ENCODE measurements around the gene TMEM50B. TPM values are rescaled to one million over a fixed set of nuclear protein-coding genes. Genes with fewer than 3 reads are reported as not detected.
A peak's percentile ranks its signal among the peaks of the same experiment; 100 is the strongest.

TMEM50B gene
- total and polyA plus RNA-seq, 2 of the 8 experiments (the other 6 are each of a cell fraction or from before 2014, with no cell fraction given), result 16.8 to 20.5 TPM

DNA sequence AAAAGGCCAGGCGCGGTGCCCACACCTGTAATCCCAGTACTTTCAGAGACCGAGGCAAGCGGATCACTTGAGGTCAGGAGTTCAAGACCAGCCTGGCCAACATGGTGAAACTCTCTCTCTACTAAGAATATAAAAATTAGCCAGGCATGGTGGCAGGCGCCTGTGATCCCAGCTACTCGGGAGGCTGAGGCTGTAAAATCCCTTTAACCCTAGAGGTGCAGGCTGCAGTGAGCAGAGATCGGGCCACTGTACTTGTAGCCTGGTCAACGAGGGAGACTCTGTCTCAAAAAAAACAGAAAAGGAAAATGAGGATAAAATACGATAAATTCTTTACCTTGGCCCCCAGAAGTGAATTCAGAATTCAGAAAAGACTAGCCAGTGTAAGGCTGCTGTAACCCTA is 1.6 kb downstream of the TMEM50B start:
- Histone ChIP-seq H4K5ac (ENCODE audit: insufficient read length, low read depth, low read length) (no peak overlapping the region), H2AK5ac (ENCODE audit: low read depth, low read length) (no peak overlapping the region), H3K79me1 (ENCODE audit: low read depth, low read length) (no peaks in the 10 kb centered on the region), H2BK20ac (ENCODE audit: low read length) (no peak overlapping the region), H3K9me3 (ENCODE audit: insufficient read depth in 2 of 2, low read depth in 1 of 2, low read length in 1 of 2) (no peaks in the 10 kb centered on the region), H2BK120ac (replicated peaks; ENCODE audit: low read depth, low read length) (no peak overlapping the region), H3K18ac (ENCODE audit: extremely low read depth, low read length) (no peak overlapping the region), H3K4me3 (ENCODE audit: extremely low read depth in 1 of 4, insufficient read depth in 2 of 4, low read depth in 3 of 4, low read length in 4 of 4) (peak overlapping the region; percentile 32 to 87 (median 76); a peak in 6 of 8 replicates), H2AFZ (ENCODE audit: low read length) (no peak overlapping the region), H3K56ac (replicated peaks; ENCODE audit: insufficient read length, low read depth, low read length) (no peak overlapping the region), H3K36me3 (ENCODE audit: control insufficient read depth in 2 of 4, insufficient read depth in 4 of 4, low read length in 3 of 4) (no peaks in the 10 kb centered on the region), H4K91ac (replicated peaks; ENCODE audit: insufficient read length, low read length) (no peak overlapping the region), H3K4me2 (ENCODE audit: insufficient read depth in 1 of 2, low read depth in 2 of 2, low read length in 2 of 2) (peak overlapping the region; percentile 77 to 95), H3K27me3 (replicated peaks in 1 of 4; ENCODE audit: control insufficient read depth in 3 of 4, extremely low read depth in 1 of 4, insufficient read depth in 3 of 4, low read length in 3 of 4) (no peaks in the 10 kb centered on the region), H4K20me1 (replicated peaks in 1 of 2; ENCODE audit: control insufficient read depth in 1 of 2, insufficient read depth in 2 of 2, low read length in 2 of 2) (peaks cover 2% of the 10 kb centered on the region in 2 experiments), H2BK15ac (ENCODE audit: low read length) (no peak overlapping the region), H3K14ac (ENCODE audit: insufficient read length) (no peak overlapping the region), H2BK12ac (ENCODE audit: low read depth, low read length) (no peak overlapping the region), H3K9ac (replicated peaks in 1 of 4; ENCODE audit: extremely low read depth in 1 of 4, low read depth in 3 of 4, low read length in 3 of 4) (peak overlapping the region in 1 of 4 experiments; percentile 33; a peak in 1 of 7 replicates), H4K8ac (ENCODE audit: extremely low read depth, insufficient read depth, low read length) (no peak overlapping the region), H3K27ac (ENCODE audit: low read depth, low read length) (no peak overlapping the region), H3K4ac (replicated peaks; ENCODE audit: insufficient read length, low read depth, low read length) (no peak overlapping the region), H3K23ac (ENCODE audit: insufficient read length) (no peak overlapping the region), H3K23me2 (ENCODE audit: low read depth, low read length) (peaks cover 10% of the 10 kb centered on the region), H3K79me2 (ENCODE audit: control insufficient read depth in 1 of 2, insufficient read depth in 2 of 2, low read length in 2 of 2) (peaks cover 0 to 12% of the 10 kb centered on the region in 2 experiments; a peak in 1 of 4 replicates), H2BK5ac (ENCODE audit: low read depth, low read length) (no peak overlapping the region), H3K4me1 (replicated peaks in 1 of 4; ENCODE audit: control insufficient read depth in 3 of 4, insufficient read depth in 4 of 4, low read length in 3 of 4) (0 out of 7 replicates have a peak, but pooled peaks cover 0 to 6% (median 0%) of the 10 kb centered on the region in 4 experiments)
- no peak for FAIRE-seq
- DNase-seq (ENCODE audit: low read depth in 1 of 2, low spot score in 2 of 2), result no peak
- ChIA-PET CTCF (ENCODE audit: partially characterized antibody) (no interaction called here), POLR2A (ENCODE audit: partially characterized antibody) (interaction anchor here (1.4 kb wide), 1 partner anchor 13 kb away, joined by 3 read pairs; the partner anchor contains the start of gene DNAJC28)
- WGBS, 2 experiments (ENCODE audit: extremely low coverage in 1 of 2, insufficient coverage in 1 of 2, insufficient read length in 1 of 2, insufficient replicate concordance in 2 of 2, low coverage in 1 of 2, low lambda C conversion rate in 2 of 2, missing lambda C conversion rate in 1 of 2), result 81% methylated on average over 9 of the region's 9 CpGs; no CpG with 5 or more reads in 1 of the 2 experiments
- TF ChIP-seq TAF7 (optimal IDR thresholded peaks at IDR 0.05; ENCODE audit: borderline replicate concordance, low read depth, low read length), result no peak
- TF ChIP-seq MAFK (IDR thresholded peaks at IDR 0.05; ENCODE audit: low read depth, low read length), result no peak
- TF ChIP-seq SP2 (IDR thresholded peaks at IDR 0.05; ENCODE audit: low read length), result no peak
